Activated naive CD4-positive, alpha-beta T cell treated with anti-CD3 and anti-CD28 coated beads, Interleukin-2, amount 50 U/mL, for 24 hours (primary cell): Measurements from ENCODE around the gene GABRB2.
"Not testable (repeated sequence)": the region's sequence is repeated elsewhere in the genome, so short reads cannot be mapped to it uniquely, and the experiment has no call there.

ENCODE experiments used
- H3K27ac Mint-ChIP-seq: one replicate; pipeline ENCODE4 v1.8.0; 2021; ENCODE audit warnings: mild to moderate bottlenecking, mixed read lengths
- H3K27me3 Mint-ChIP-seq: one replicate; pipeline ENCODE4 v1.8.0; 2021; ENCODE audit warnings: mixed read lengths
- H3K36me3 Mint-ChIP-seq: one replicate; pipeline ENCODE4 v1.8.0; 2021; ENCODE audit warnings: mixed read lengths
- H3K4me1 Mint-ChIP-seq: one replicate; pipeline ENCODE4 v1.8.0; 2021; ENCODE audit warnings: mixed read lengths
- H3K4me3 Mint-ChIP-seq: one replicate; pipeline ENCODE4 v1.8.0; 2021; ENCODE audit warnings: mild to moderate bottlenecking, mixed read lengths
- H3K9me3 Mint-ChIP-seq: one replicate; pipeline ENCODE4 v1.8.0; 2021; ENCODE audit warnings: mixed read lengths

Gene GABRB2

DNA sequence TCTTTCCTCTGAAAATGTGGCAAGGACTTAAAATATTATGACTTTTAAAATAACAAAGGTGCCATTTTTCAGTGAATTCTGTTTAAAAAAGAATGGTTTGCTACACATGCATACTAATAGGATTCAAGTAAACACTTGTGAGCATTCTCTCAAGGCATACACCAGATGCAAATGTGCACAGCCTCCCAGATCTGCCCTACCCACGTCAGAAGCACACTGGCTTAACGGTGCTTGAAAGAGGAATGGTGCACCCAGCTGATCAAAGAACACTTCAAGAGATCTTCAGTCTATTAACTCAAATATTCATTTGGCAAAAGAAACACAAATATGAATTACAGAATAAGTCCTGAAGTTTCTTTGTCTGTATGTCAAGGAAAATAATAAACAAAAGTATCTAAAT lies 15.8 kb downstream of the GABRB2 start:
- Mint-ChIP-seq H3K27me3 (no peaks in the 10 kb centered on the region), H3K36me3 (no peaks in the 10 kb centered on the region), H3K27ac (no peak overlapping the region)

GRCh38 chr5:161513942-161514341 lies 32.6 kb downstream of the GABRB2 start:
- Mint-ChIP-seq H3K27ac (no peak overlapping the region), H3K4me3 (no peak overlapping the region), H3K27me3 (no peaks in the 10 kb centered on the region), H3K9me3 (peaks cover 13% of the 10 kb centered on the region), H3K4me1 (no peaks in the 10 kb centered on the region), H3K36me3 (no peaks in the 10 kb centered on the region)

More for the DNA sequence above, 15.8 kb downstream of the GABRB2 start:
- Mint-ChIP-seq H3K4me3 (no peak overlapping the region), H3K9me3 (no peaks in the 10 kb centered on the region), H3K4me1 (no peaks in the 10 kb centered on the region)

- peaks cover 8% of the 10 kb centered on the region for H3K9me3 Mint-ChIP-seq
- H3K4me3 Mint-ChIP-seq = no peak overlapping the region
- no peak overlapping the region for H3K27ac Mint-ChIP-seq
- no peaks in the 10 kb centered on the region for H3K36me3 Mint-ChIP-seq
- no peaks in the 10 kb centered on the region for H3K27me3 Mint-ChIP-seq
- H3K4me1 Mint-ChIP-seq = no peaks in the 10 kb centered on the region
Measured at GRCh38 chr5:161507591-161507990, 38.9 kb downstream of the GABRB2 start.

DNA sequence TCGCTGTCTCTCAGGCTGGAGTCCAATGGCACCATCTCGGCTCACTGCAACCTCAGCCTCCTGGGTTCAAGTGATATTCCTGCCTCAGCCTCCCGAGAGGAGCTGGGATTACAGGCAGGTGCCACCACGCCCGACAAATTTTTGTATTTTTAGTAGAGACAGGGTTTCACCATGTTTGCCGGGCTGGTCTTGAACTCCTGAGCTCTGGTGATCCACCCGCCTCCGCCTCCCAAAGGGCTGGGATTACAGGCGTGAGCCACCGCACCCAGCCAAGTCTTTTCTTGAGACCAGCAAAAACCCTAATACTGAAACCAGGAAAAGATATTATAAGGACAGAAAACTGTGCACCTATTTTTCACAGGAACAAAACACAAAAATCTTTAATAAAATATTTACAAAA lies 41.4 kb downstream of the GABRB2 start:
- H3K27me3 Mint-ChIP-seq, H3K4me1 Mint-ChIP-seq, H3K4me3 Mint-ChIP-seq, H3K9me3 Mint-ChIP-seq, H3K27ac Mint-ChIP-seq, H3K36me3 Mint-ChIP-seq: not testable (repeated sequence)

DNA sequence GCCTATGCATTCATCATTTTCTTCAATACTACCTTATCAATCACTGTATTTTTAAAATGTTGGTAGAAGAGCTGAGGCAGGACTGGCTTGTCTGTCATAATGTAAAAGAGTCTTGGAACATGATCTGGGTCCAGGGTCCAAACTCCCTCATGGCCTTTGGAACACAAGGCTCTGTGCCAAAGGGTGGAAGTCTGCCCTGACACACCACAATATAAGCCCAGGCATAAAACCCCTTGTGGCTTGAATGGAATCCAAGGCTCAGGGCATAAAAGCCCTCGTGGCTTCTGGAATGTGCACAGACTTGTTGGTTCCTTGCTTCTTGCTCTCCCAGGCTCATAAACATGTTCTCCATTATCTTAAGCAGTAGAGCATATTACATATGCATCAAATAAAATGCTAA lies 48.0 kb downstream of the GABRB2 start:
- Mint-ChIP-seq H3K36me3 (no peaks in the 10 kb centered on the region), H3K27me3 (no peaks in the 10 kb centered on the region), H3K4me1 (no peaks in the 10 kb centered on the region), H3K27ac (no peak overlapping the region), H3K4me3 (no peak overlapping the region), H3K9me3 (no peaks in the 10 kb centered on the region)

DNA sequence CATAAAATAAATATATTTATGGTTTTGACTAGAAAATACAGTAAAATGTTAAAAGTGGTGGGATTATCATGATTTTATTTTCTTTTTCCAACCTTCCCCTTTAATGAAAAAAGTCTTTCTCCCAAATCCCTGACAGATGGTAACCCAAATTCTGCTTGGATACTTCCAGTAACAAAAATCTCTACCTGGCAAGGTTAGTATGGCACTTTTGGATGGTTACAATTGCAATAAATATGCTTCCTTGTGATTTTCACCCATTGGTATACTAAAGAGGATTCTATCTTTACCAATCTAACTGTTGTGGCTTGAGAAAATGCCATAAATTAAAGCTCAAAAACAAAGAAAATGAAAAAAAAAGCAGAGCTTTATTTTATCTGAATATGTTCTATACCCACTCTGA lies 62.8 kb downstream of the GABRB2 start:
- no peaks in the 10 kb centered on the region for H3K36me3 Mint-ChIP-seq
- no peaks in the 10 kb centered on the region for H3K4me1 Mint-ChIP-seq
- no peaks in the 10 kb centered on the region for H3K27me3 Mint-ChIP-seq
- H3K27ac Mint-ChIP-seq = no peak overlapping the region
- H3K4me3 Mint-ChIP-seq = no peak overlapping the region
- no peaks in the 10 kb centered on the region for H3K9me3 Mint-ChIP-seq

- no peaks in the 10 kb centered on the region for H3K4me1 Mint-ChIP-seq
- no peaks in the 10 kb centered on the region for H3K27me3 Mint-ChIP-seq
- H3K36me3 Mint-ChIP-seq = no peaks in the 10 kb centered on the region
- no peak overlapping the region for H3K27ac Mint-ChIP-seq
- no peaks in the 10 kb centered on the region for H3K9me3 Mint-ChIP-seq
- H3K4me3 Mint-ChIP-seq = no peak overlapping the region
Measured at GRCh38 chr5:161481922-161482321, 64.6 kb downstream of the GABRB2 start.

- H3K27me3 Mint-ChIP-seq = no peaks in the 10 kb centered on the region
- no peak overlapping the region for H3K27ac Mint-ChIP-seq
- peaks cover 12% of the 10 kb centered on the region for H3K9me3 Mint-ChIP-seq
- no peaks in the 10 kb centered on the region for H3K4me1 Mint-ChIP-seq
- no peak overlapping the region for H3K4me3 Mint-ChIP-seq
- no peaks in the 10 kb centered on the region for H3K36me3 Mint-ChIP-seq
Measured at GRCh38 chr5:161471211-161471950, 75.1 kb downstream of the GABRB2 start.

DNA sequence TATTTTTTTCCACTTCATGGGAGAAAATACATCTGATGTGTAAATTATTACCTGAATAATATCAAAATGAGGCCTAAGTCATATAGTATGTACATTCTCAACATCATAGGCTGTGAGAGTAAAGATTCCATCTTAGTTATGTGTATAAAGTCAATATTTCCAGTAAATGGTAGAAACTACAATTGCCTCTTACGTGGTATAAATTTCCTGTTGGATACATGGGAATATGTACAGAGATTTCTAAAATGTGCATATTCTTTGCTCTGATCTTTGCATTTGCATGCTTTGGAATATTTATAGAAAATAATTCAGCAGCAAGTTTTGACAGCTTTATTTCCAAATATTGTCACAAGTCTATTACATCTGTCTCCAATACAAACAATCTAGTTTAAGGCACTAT lies 78.8 kb downstream of the GABRB2 start:
- H3K4me3 Mint-ChIP-seq = no peak overlapping the region
- no peak overlapping the region for H3K27ac Mint-ChIP-seq
- H3K36me3 Mint-ChIP-seq = no peaks in the 10 kb centered on the region
- H3K27me3 Mint-ChIP-seq = no peaks in the 10 kb centered on the region
- peaks cover 12% of the 10 kb centered on the region for H3K9me3 Mint-ChIP-seq
- H3K4me1 Mint-ChIP-seq = no peaks in the 10 kb centered on the region

- Mint-ChIP-seq H3K27me3 (no peaks in the 10 kb centered on the region), H3K4me3 (no peak overlapping the region), H3K9me3 (no peaks in the 10 kb centered on the region), H3K4me1 (no peaks in the 10 kb centered on the region), H3K27ac (no peak overlapping the region), H3K36me3 (no peaks in the 10 kb centered on the region)
Measured at GRCh38 chr5:161460741-161461140, 85.8 kb downstream of the GABRB2 start.

GRCh38 chr5:161446655-161447054 lies 99.9 kb downstream of the GABRB2 start:
- H3K4me3 Mint-ChIP-seq = no peak overlapping the region
- no peaks in the 10 kb centered on the region for H3K36me3 Mint-ChIP-seq
- H3K27ac Mint-ChIP-seq = no peak overlapping the region
- peaks cover 4% of the 10 kb centered on the region for H3K9me3 Mint-ChIP-seq
- H3K27me3 Mint-ChIP-seq = no peaks in the 10 kb centered on the region
- H3K4me1 Mint-ChIP-seq = no peaks in the 10 kb centered on the region

GRCh38 chr5:161442471-161442870 lies 104.1 kb downstream of the GABRB2 start:
- H3K4me1 Mint-ChIP-seq = no peaks in the 10 kb centered on the region
- H3K27ac Mint-ChIP-seq = peak overlapping the region; percentile 0
- no peaks in the 10 kb centered on the region for H3K27me3 Mint-ChIP-seq
- no peak overlapping the region for H3K4me3 Mint-ChIP-seq
- no peaks in the 10 kb centered on the region for H3K36me3 Mint-ChIP-seq
- peaks cover 22% of the 10 kb centered on the region for H3K9me3 Mint-ChIP-seq

DNA sequence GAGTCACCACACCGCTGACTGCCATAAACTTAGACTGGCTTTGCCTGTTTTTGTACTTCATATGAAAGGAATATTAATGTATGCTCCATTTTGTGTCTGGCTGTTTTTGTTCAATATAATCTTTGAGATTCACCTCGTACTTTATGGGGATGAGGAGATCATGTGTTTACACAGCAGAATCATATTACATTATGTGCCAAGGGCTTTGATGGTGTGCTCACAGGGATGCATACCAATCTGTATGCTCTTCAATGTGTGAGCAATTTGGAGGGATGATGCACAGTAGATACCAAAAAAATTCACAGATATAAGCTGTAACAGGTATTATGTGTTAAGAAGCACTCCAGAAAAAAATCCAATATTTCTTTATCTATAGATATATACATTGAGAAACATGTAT lies 113.7 kb downstream of the GABRB2 start:
- Mint-ChIP-seq H3K4me3 (no peak overlapping the region), H3K27me3 (no peaks in the 10 kb centered on the region), H3K36me3 (no peaks in the 10 kb centered on the region), H3K27ac (no peak overlapping the region), H3K9me3 (no peaks in the 10 kb centered on the region), H3K4me1 (no peaks in the 10 kb centered on the region)

GRCh38 chr5:161431963-161432362 lies 114.6 kb downstream of the GABRB2 start:
- Mint-ChIP-seq H3K27me3 (no peaks in the 10 kb centered on the region), H3K27ac (no peak overlapping the region), H3K9me3 (no peaks in the 10 kb centered on the region), H3K36me3 (no peaks in the 10 kb centered on the region), H3K4me3 (no peak overlapping the region), H3K4me1 (no peaks in the 10 kb centered on the region)

GRCh38 chr5:161421067-161421466 lies 125.5 kb downstream of the GABRB2 start:
- no peaks in the 10 kb centered on the region for H3K36me3 Mint-ChIP-seq
- H3K9me3 Mint-ChIP-seq = no peaks in the 10 kb centered on the region

GRCh38 chr5:161420521-161420920 lies 126.0 kb downstream of the GABRB2 start:
- Mint-ChIP-seq H3K27ac (no peak overlapping the region), H3K4me3 (no peak overlapping the region), H3K27me3 (no peaks in the 10 kb centered on the region), H3K9me3 (no peaks in the 10 kb centered on the region), H3K4me1 (no peaks in the 10 kb centered on the region), H3K36me3 (no peaks in the 10 kb centered on the region)

More at GRCh38 chr5:161421067-161421466, 125.5 kb downstream of the GABRB2 start:
- no peak overlapping the region for H3K27ac Mint-ChIP-seq
- no peaks in the 10 kb centered on the region for H3K4me1 Mint-ChIP-seq
- H3K27me3 Mint-ChIP-seq = no peaks in the 10 kb centered on the region
- H3K4me3 Mint-ChIP-seq = no peak overlapping the region

DNA sequence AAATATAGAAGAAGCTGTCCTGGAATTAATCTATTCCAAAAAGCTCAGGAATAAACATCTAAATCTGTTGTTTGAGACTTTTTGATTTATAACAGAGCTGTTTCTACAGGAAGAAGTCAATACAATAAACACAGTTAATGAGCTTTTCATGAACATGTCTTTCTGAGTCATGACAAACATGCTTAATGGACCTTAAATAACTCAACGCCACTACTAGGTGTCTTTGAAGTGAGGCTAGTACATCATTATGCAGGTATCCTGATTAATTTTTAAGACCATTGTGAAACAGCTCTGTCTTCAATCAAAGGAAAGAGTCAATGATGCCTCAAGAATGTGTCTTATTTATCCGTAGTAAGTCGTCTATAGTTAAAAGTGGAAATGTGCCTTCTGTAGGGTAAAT lies 131.6 kb downstream of the GABRB2 start:
- H3K9me3 Mint-ChIP-seq = no peaks in the 10 kb centered on the region
- H3K4me3 Mint-ChIP-seq = no peak overlapping the region
- H3K27ac Mint-ChIP-seq = no peak overlapping the region
- H3K27me3 Mint-ChIP-seq = no peaks in the 10 kb centered on the region
- no peaks in the 10 kb centered on the region for H3K36me3 Mint-ChIP-seq
- no peaks in the 10 kb centered on the region for H3K4me1 Mint-ChIP-seq
